HG03159 (cell line): Measurements from ENCODE around the gene FOXA1.
"Not testable (repeated sequence)": the region's sequence is repeated elsewhere in the genome, so short reads cannot be mapped to it uniquely, and the experiment has no call there.

Experiments
- ATAC-seq: cut with Tn5 transposase; IDR thresholded peaks from one replicate; pipeline ENCODE4 v1.9.1; 2021; ENCODE audit warnings: mild to moderate bottlenecking, moderate library complexity; ENCODE audit not compliant: unreplicated experiment

Gene FOXA1

GRCh38 chr14:37563189-37563588 lies 31.9 kb downstream of the FOXA1 start:
- no peak for ATAC-seq

- no peak for ATAC-seq
Measured at GRCh38 chr14:37559386-37559785, 35.7 kb downstream of the FOXA1 start.

- no peak for ATAC-seq
Measured at GRCh38 chr14:37558740-37559139, 36.3 kb downstream of the FOXA1 start.

GRCh38 chr14:37555596-37555995 lies 39.5 kb downstream of the FOXA1 start:
- not testable (repeated sequence) for ATAC-seq

- no peak for ATAC-seq
Measured at GRCh38 chr14:37553935-37554550, 41.0 kb downstream of the FOXA1 start.

- ATAC-seq: no peak
Measured at GRCh38 chr14:37551119-37551518, 43.9 kb downstream of the FOXA1 start.

- ATAC-seq: no peak
Measured at GRCh38 chr14:37550511-37550910, 44.5 kb downstream of the FOXA1 start.

- no peak for ATAC-seq
Measured at GRCh38 chr14:37546621-37547447, 48.2 kb downstream of the FOXA1 start.

- ATAC-seq: no peak
Measured at GRCh38 chr14:37545174-37545573, 49.9 kb downstream of the FOXA1 start.

GRCh38 chr14:37544407-37544806 lies 50.6 kb downstream of the FOXA1 start:
- no peak for ATAC-seq

GRCh38 chr14:37539992-37540391 lies 55.1 kb downstream of the FOXA1 start:
- no peak for ATAC-seq
